Activated naive CD4-positive, alpha-beta T cell treated with anti-CD3 and anti-CD28 coated beads, Interleukin-2, amount 10 ng/mL, durations not matched to agents 7 days and 5 days (primary cell): ENCODE data around the gene NKPD1.

Source experiments
- CTCF ChIA-PET: fragments of 350-600 bp; sonication (Branson Sonifier 250); formaldehyde crosslinking; loops from one replicate; lab custom pipeline; 2021; ENCODE audit warnings: antibody characterized with exemption; lab: Charles Lee
- DNase-seq: peaks from one replicate; pipeline ENCODE4 v3.0.0-alpha.2; 2020
- H3K27ac Mint-ChIP-seq: one replicate; pipeline ENCODE4 v1.8.0; 2021; ENCODE audit warnings: mild to moderate bottlenecking, moderate library complexity, mixed read lengths
- H3K27me3 Mint-ChIP-seq: one replicate; pipeline ENCODE4 v1.8.0; 2021; ENCODE audit warnings: mild to moderate bottlenecking, mixed read lengths
- H3K36me3 Mint-ChIP-seq: one replicate; pipeline ENCODE4 v1.8.0; 2021; ENCODE audit warnings: mixed read lengths
- H3K4me1 Mint-ChIP-seq: one replicate; pipeline ENCODE4 v1.8.0; 2021; ENCODE audit warnings: mixed read lengths
- H3K4me3 Mint-ChIP-seq: one replicate; pipeline ENCODE4 v1.8.0; 2021; ENCODE audit warnings: mild to moderate bottlenecking, moderate library complexity, mixed read lengths
- H3K9me3 Mint-ChIP-seq: one replicate; pipeline ENCODE4 v1.8.0; 2021; ENCODE audit warnings: mixed read lengths

NKPD1 gene

GRCh38 chr19:45154064-45154827 is 6.5 kb downstream of the NKPD1 start:
- Mint-ChIP-seq H3K4me3 (no peak overlapping the region), H3K27ac (no peak overlapping the region), H3K36me3 (peaks cover 10% of the 10 kb centered on the region), H3K4me1 (peaks cover 31% of the 10 kb centered on the region), H3K9me3 (no peaks in the 10 kb centered on the region), H3K27me3 (peaks cover 90% of the 10 kb centered on the region)
- CTCF ChIA-PET = interaction anchor here (0.6 to 1.1 kb wide), 3 partner anchors 28 to 74 kb away, joined by 3 to 4 read pairs (median 3); no protein-coding TSS in a partner anchor
- no peak for DNase-seq

- peaks cover 86% of the 10 kb centered on the region for H3K27me3 Mint-ChIP-seq
- CTCF ChIA-PET = interaction anchor here (1.1 to 1.3 kb wide), 2 partner anchors 73 to 95 kb away, joined by 3 read pairs; no protein-coding TSS in a partner anchor
These were observed 7.3 kb downstream of the NKPD1 start for GRCh38 chr19:45153339-45154063.

DNA sequence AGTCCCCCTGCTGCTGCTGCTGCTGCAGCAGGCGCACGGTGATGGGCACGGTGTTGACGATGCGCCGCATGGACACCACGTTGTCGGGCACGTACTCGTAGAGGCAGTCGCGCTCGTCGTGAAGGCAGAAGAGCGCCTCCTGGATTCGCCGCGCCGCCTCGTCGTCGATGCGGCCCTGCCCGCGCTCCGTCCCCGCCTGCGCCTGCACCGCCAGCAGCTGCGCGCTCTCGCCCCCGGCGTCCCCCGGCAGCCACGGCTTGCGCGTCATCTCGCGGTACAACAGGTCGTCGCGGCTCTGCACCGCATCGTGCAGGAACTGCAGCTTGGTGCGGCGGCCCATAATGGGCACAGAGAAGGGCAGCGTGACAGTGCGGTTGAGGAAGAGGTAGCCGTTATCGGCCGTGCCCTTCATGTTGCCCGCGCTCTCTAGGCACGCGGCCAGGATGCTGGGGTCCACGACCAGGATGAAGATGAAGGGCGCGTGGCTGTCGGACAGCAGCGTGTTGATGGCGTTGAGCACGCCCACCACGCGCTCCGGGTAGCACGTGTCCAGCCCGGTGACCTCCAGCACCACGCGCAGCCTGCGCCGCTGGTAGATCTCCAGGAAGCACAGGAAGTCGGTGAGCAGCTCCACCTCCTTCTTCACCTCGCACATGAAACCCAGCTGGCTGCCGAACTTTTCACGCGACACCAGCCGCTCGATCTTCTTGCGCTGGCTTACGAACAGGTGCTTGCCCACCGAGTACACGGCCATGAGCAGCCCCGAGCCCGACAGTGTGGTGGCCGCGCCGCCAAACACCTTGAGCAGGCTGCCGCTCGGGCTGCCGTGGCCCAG is 8.1 kb downstream of the NKPD1 start:
- H3K4me1 Mint-ChIP-seq = peaks cover 34% of the 10 kb centered on the region
- H3K9me3 Mint-ChIP-seq = no peaks in the 10 kb centered on the region
- DNase-seq = peak; percentile 78
- peaks cover 78% of the 10 kb centered on the region for H3K27me3 Mint-ChIP-seq
- CTCF ChIA-PET = interaction anchor here (1.0 to 1.3 kb wide), 3 partner anchors 11 to 96 kb away, joined by 3 read pairs; no protein-coding TSS in a partner anchor
- peak overlapping the region; percentile 56 for H3K4me3 Mint-ChIP-seq
- peak overlapping the region; percentile 80 for H3K27ac Mint-ChIP-seq
- peaks cover 10% of the 10 kb centered on the region for H3K36me3 Mint-ChIP-seq

More at GRCh38 chr19:45153339-45154063, 7.3 kb downstream of the NKPD1 start:
- peaks cover 10% of the 10 kb centered on the region for H3K36me3 Mint-ChIP-seq
- DNase-seq = peak; percentile 59
- peaks cover 34% of the 10 kb centered on the region for H3K4me1 Mint-ChIP-seq
- H3K27ac Mint-ChIP-seq = no peak overlapping the region
- no peaks in the 10 kb centered on the region for H3K9me3 Mint-ChIP-seq
- peak overlapping the region; percentile 56 for H3K4me3 Mint-ChIP-seq

GRCh38 chr19:45151821-45152503 is 8.8 kb downstream of the NKPD1 start:
- Mint-ChIP-seq H3K27ac (peak overlapping the region; percentile 33), H3K9me3 (no peaks in the 10 kb centered on the region), H3K4me1 (peaks cover 34% of the 10 kb centered on the region), H3K4me3 (peak overlapping the region; percentile 15), H3K36me3 (peaks cover 10% of the 10 kb centered on the region), H3K27me3 (peaks cover 72% of the 10 kb centered on the region)
- no peak for DNase-seq
- CTCF ChIA-PET = interaction anchor here (1.0 to 1.3 kb wide), 2 partner anchors 12 to 97 kb away, joined by 3 read pairs; no protein-coding TSS in a partner anchor

DNA sequence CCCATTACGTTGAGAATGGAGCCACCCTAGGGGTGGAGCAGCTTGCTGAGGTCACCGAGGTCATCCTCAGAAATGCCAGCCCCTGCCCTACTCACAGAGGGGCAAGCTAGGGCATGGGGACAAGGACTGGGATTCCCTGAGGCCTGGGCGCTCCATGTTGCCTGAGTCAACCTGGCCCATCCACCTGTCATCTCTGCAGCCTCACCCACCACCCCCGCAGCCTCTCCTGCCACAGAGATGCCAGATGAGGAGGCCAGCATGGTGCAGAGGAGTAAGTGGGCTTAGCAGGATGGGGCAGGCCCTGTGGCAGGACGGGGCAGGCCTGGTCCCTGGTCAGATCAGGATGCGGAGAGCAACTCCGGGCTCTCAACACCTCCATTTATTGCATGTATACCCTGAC is 9.5 kb downstream of the NKPD1 start:
- no peak overlapping the region for H3K27ac Mint-ChIP-seq
- no peaks in the 10 kb centered on the region for H3K9me3 Mint-ChIP-seq
- CTCF ChIA-PET = no interaction called here
- peaks cover 65% of the 10 kb centered on the region for H3K27me3 Mint-ChIP-seq
- peaks cover 34% of the 10 kb centered on the region for H3K4me1 Mint-ChIP-seq
- H3K4me3 Mint-ChIP-seq = peak overlapping the region; percentile 15
- H3K36me3 Mint-ChIP-seq = peaks cover 10% of the 10 kb centered on the region
- DNase-seq = no peak

GRCh38 chr19:45150751-45151281 is 10.0 kb downstream of the NKPD1 start:
- peaks cover 60% of the 10 kb centered on the region for H3K27me3 Mint-ChIP-seq
- DNase-seq = no peak
- H3K36me3 Mint-ChIP-seq = peaks cover 10% of the 10 kb centered on the region
- H3K4me1 Mint-ChIP-seq = peaks cover 34% of the 10 kb centered on the region
- CTCF ChIA-PET = no interaction called here
- H3K4me3 Mint-ChIP-seq = no peak overlapping the region
- no peak overlapping the region for H3K27ac Mint-ChIP-seq
- H3K9me3 Mint-ChIP-seq = no peaks in the 10 kb centered on the region

GRCh38 chr19:45150180-45150579 is 10.6 kb downstream of the NKPD1 start:
- CTCF ChIA-PET = interaction anchor here (1.2 kb wide), 1 partner anchor 37 kb away, joined by 3 read pairs; no protein-coding TSS in a partner anchor
- H3K4me3 Mint-ChIP-seq = no peak overlapping the region

GRCh38 chr19:45149129-45149528 is 11.7 kb downstream of the NKPD1 start:
- peak overlapping the region; percentile 71 for H3K27ac Mint-ChIP-seq
- CTCF ChIA-PET = interaction anchor here (1.2 to 1.6 kb wide), 2 partner anchors 31 to 38 kb away, joined by 3 to 4 read pairs; no protein-coding TSS in a partner anchor
- H3K27me3 Mint-ChIP-seq = peaks cover 43% of the 10 kb centered on the region
- peaks cover 10% of the 10 kb centered on the region for H3K36me3 Mint-ChIP-seq
- H3K9me3 Mint-ChIP-seq = no peaks in the 10 kb centered on the region
- no peak for DNase-seq
- H3K4me1 Mint-ChIP-seq = peaks cover 32% of the 10 kb centered on the region
- no peak overlapping the region for H3K4me3 Mint-ChIP-seq

More at GRCh38 chr19:45150180-45150579, 10.6 kb downstream of the NKPD1 start:
- H3K27ac Mint-ChIP-seq = no peak overlapping the region
- no peak for DNase-seq
- H3K4me1 Mint-ChIP-seq = peaks cover 34% of the 10 kb centered on the region
- peaks cover 54% of the 10 kb centered on the region for H3K27me3 Mint-ChIP-seq
- H3K36me3 Mint-ChIP-seq = peaks cover 10% of the 10 kb centered on the region
- H3K9me3 Mint-ChIP-seq = no peaks in the 10 kb centered on the region

GRCh38 chr19:45147835-45148676 is 12.7 kb downstream of the NKPD1 start:
- CTCF ChIA-PET = interaction anchor here (1.6 kb wide), 1 partner anchor 30 kb away, joined by 4 read pairs; no protein-coding TSS in a partner anchor
- DNase-seq = no peak
- Mint-ChIP-seq H3K4me1 (peaks cover 21% of the 10 kb centered on the region), H3K27ac (no peak overlapping the region), H3K36me3 (peaks cover 10% of the 10 kb centered on the region), H3K9me3 (no peaks in the 10 kb centered on the region), H3K27me3 (peaks cover 33% of the 10 kb centered on the region), H3K4me3 (no peak overlapping the region)

DNA sequence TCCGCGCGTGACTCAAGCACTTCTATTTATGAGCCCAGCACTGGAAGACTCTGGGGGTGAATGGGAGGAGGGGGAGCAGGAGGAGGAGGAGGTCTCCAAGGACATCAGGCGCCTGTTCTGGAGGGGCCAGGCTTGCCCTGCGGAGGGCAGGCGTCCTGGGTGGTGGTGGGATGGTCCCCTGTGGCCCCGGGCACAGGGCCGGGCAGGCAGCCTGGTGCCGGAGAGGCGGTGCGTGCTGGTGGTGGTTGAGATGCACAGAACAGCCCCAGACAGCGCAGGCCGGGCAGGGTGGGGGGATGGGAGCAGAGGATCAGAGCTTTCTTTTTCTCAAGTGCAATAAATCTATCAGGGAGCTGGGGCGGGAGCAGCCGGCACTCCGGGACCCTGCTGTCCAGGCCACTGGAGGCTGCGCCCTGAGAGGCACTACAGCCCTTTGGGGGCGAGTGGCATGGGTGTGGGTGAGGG is 14.0 kb downstream of the NKPD1 start:
- Mint-ChIP-seq H3K36me3 (peaks cover 12% of the 10 kb centered on the region), H3K9me3 (no peaks in the 10 kb centered on the region), H3K27ac (no peak overlapping the region), H3K4me1 (peaks cover 12% of the 10 kb centered on the region), H3K27me3 (peaks cover 20% of the 10 kb centered on the region), H3K4me3 (no peak overlapping the region)
- CTCF ChIA-PET = no interaction called here
- DNase-seq = no peak

DNA sequence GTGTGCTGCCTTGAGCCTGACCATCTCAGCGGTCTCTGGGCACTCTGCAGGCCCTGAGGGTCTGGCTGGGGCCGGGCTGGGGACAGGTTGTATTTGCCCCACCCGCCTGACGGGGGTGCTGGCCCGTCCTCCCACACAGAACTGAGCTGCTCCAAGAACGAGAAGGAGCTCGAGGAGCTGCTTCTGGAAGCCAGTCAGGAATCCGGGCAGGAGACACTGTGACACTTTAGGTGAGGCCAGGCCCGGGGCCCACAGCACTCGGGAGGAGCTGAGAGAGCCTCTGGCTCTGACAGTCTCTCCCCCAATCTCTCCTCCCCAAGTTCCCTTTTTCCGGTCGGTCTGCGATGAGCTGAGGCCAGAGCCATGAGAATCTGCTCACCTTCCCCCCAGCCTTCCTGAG is 14.5 kb downstream of the NKPD1 start:
- no peak overlapping the region for H3K27ac Mint-ChIP-seq
- CTCF ChIA-PET = no interaction called here
- no peak for DNase-seq
- H3K9me3 Mint-ChIP-seq = no peaks in the 10 kb centered on the region
- peaks cover 7% of the 10 kb centered on the region for H3K4me1 Mint-ChIP-seq
- H3K27me3 Mint-ChIP-seq = peaks cover 15% of the 10 kb centered on the region
- H3K4me3 Mint-ChIP-seq = no peak overlapping the region
- H3K36me3 Mint-ChIP-seq = peaks cover 10% of the 10 kb centered on the region
